T47D (cell line): Measurements from ENCODE around the gene ABCA1.
"Not testable (repeated sequence)": the region's sequence is repeated elsewhere in the genome, so short reads cannot be mapped to it uniquely, and the experiment has no call there.

Source experiments
- DNase-seq, 2 experiments: peaks; one replicate each; pipeline versions ENCODE4 v3.0.0 to v3.0.0-alpha.2; 2011 to 2012; ENCODE audit warnings: low read depth in 1 of 2, low spot score in 1 of 2
- JUND ChIP-seq: IDR thresholded peaks from 2 replicates; pipeline ENCODE4 v1.6.1; 2012; ENCODE audit warnings: low read depth
- in situ Hi-C: cut with HindIII; loops from 2 replicates; pipeline ENCODE4 v1.10.0; 2016; ENCODE audit warnings: low sequenced_read_pairs, low pct_unique_long_range_greater_than_20kb

ABCA1 gene

DNA sequence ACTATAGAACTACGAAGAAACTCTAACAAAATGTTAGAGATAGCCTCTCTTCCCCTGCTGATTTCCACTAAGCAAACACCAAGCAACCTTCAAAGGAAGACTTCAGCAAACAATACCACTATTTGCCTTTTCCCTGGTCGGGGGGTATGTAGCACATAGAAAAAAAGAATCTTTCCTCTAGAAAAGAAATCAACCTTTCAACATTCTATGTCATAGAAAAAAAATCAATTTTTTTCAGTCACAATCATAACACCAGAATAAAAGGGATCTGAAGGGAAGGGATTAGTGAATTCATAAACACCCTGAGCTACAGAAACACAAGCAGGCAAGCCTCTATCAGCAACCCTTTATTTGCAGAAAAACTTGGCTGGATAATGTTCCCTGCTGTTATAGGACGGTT is 15.3 kb downstream of the ABCA1 start:
- no peak for TF ChIP-seq JUND
- in situ Hi-C loops, result no loop called here
- DNase-seq, result no peak

GRCh38 chr9:104911032-104911607 is 16.8 kb downstream of the ABCA1 start:
- in situ Hi-C loops, result no loop called here
- TF ChIP-seq JUND, result no peak
- DNase-seq, result no peak

GRCh38 chr9:104907278-104907951 is 20.5 kb downstream of the ABCA1 start:
- TF ChIP-seq JUND, result no peak
- in situ Hi-C loops, result no loop called here
- no peak for DNase-seq

GRCh38 chr9:104906441-104907277 is 21.3 kb downstream of the ABCA1 start:
- DNase-seq, result no peak
- no peak for TF ChIP-seq JUND
- in situ Hi-C loops, result no loop called here

GRCh38 chr9:104905931-104906330 is 22.0 kb downstream of the ABCA1 start:
- in situ Hi-C loops, result no loop called here
- TF ChIP-seq JUND, result no peak
- no peak for DNase-seq

DNA sequence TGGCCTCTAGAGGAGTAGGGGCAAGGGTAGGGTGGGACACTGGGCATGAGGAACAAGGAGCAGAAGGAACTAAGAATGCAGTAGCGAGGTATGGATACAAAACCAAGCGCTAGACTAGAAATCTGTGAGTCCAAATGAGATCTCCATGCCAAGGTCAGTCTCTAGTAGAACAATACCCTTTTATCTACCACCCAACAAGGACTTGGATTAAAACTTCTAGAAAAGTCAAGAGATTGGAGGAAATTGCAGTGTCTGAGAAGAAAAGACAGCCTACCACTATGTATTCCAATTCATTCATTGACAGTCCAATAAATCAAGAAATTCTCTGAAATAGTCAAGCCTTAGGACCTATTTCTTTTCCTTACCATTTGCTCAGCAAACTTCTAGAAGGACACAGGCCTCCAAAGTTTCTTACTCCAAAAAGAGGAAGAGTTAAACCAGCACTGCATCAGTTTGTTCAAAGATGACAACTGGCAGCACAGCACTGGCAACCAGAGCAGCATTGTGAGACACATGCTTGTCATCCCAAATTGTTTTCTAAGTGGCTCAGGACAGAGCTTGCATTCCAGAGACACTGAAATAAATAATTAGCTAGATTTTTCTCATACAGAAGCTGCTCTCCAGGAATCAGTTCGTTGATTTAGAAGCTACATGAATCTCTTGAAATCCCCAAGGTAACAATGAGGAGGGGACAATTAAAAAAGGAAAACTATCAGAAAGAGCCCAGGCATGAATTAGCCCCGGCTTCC is 22.6 kb downstream of the ABCA1 start:
- in situ Hi-C loops, result no loop called here
- DNase-seq, result no peak
- no peak for TF ChIP-seq JUND

DNA sequence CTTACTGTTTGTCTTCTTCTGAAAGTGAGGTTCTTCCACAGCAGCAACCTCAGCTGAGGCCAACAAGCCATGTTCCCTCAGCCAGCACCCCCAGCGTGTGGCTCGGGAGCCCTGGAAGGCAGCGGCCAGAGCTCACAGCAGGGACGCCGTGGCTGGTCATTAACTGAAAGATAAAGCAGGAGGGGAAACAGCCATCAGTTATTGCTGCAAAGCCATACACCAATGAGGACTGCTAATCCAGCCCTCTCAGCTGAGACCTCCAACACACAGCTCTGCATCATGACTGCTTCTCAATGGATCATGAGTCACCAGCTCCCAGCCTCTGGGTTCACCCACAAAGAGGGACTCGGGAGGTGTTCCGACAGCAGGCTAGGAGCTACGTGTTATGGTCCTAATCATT is 24.3 kb downstream of the ABCA1 start:
- no peak for DNase-seq

DNA sequence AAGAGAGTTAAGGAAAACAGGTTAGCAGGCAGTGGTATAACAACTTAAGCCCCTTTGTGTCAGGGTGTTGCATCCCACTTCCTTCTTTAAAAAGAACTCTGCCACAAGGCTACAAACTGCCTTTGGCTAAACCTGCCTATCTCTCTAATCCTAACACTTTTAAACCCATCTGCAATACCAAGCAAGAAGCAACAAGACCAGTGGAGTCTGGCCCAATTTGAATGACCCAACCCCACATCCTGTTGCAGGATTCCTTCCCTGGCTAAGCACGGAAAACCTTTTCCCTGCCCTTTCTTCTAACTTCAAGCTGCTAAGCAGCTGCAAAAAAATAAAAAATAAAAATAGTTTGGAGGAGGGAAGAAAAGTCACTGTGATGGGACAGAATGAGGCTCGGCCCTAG is 27.1 kb downstream of the ABCA1 start:
- no peak for TF ChIP-seq JUND
- DNase-seq, result no peak
- in situ Hi-C loops, result no loop called here

More for the DNA sequence above, 24.3 kb downstream of the ABCA1 start:
- in situ Hi-C loops, result no loop called here
- TF ChIP-seq JUND, result no peak

- no peak for DNase-seq
- in situ Hi-C loops, result no loop called here
- TF ChIP-seq JUND, result no peak
Observed at GRCh38 chr9:104900324-104900723, 27.6 kb downstream of the ABCA1 start.

GRCh38 chr9:104899759-104900247 is 28.2 kb downstream of the ABCA1 start:
- DNase-seq, result no peak
- no peak for TF ChIP-seq JUND
- in situ Hi-C loops, result no loop called here

- in situ Hi-C loops, result not testable (repeated sequence)
Observed at GRCh38 chr9:104898376-104898775, 29.6 kb downstream of the ABCA1 start.

DNA sequence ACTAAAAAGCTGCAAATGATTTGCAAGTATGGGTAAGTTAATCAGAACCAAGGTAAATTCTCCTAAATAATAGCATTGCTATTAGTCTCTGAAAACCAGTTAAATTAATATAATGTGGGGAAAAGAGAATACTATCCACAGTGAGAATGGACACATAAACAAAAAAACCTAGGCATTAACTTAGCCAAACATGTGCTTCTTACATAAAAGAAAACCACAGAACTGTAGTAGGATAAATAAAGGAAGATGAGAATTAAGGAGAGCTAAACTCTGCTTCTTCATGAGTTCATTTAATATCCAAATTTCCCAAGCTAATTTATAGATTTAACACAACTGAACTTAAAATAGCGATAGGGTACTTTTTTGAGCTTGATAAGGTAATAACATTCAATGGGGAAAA is 31.8 kb downstream of the ABCA1 start:
- TF ChIP-seq JUND, result no peak
- in situ Hi-C loops, result no loop called here
- DNase-seq, result no peak

More at GRCh38 chr9:104898376-104898775, 29.6 kb downstream of the ABCA1 start:
- DNase-seq, result not testable (repeated sequence)
